Measurements from ENCODE around the gene RASGRF1.

- TF ChIP-seq, protein P1, sequence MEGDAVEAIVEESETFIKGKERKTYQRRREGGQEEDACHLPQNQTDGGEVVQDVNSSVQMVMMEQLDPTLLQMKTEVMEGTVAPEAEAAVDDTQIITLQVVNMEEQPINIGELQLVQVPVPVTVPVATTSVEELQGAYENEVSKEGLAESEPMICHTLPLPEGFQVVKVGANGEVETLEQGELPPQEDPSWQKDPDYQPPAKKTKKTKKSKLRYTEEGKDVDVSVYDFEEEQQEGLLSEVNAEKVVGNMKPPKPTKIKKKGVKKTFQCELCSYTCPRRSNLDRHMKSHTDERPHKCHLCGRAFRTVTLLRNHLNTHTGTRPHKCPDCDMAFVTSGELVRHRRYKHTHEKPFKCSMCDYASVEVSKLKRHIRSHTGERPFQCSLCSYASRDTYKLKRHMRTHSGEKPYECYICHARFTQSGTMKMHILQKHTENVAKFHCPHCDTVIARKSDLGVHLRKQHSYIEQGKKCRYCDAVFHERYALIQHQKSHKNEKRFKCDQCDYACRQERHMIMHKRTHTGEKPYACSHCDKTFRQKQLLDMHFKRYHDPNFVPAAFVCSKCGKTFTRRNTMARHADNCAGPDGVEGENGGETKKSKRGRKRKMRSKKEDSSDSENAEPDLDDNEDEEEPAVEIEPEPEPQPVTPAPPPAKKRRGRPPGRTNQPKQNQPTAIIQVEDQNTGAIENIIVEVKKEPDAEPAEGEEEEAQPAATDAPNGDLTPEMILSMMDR (IDR thresholded peaks at IDR 0.05): no peak
- TF ChIP-seq POLR2A (IDR thresholded peaks at IDR 0.05): no peak
Observed at GRCh38 chr15:79031201-79031600, 59.4 kb downstream of the RASGRF1 start.

All from adrenal gland (tissue), 5 donors.